HG02678 (cell line): Measurements from ENCODE around the gene RPTOR.
"Not testable (repeated sequence)": the region's sequence is repeated elsewhere in the genome, so short reads cannot be mapped to it uniquely, and the experiment has no call there.

Source experiments
- ATAC-seq: cut with Tn5 transposase; IDR thresholded peaks from one replicate; pipeline ENCODE4 v1.9.1; 2021; ENCODE audit warnings: mild to moderate bottlenecking, moderate library complexity; ENCODE audit not compliant: unreplicated experiment

The RPTOR gene

GRCh38 chr17:80614332-80615047, 69.9 kb downstream of the RPTOR start:
- no peak for ATAC-seq

GRCh38 chr17:80615376-80615775, 70.7 kb downstream of the RPTOR start:
- ATAC-seq: no peak

- ATAC-seq: no peak
Observed at GRCh38 chr17:80616705-80617104, 72.1 kb downstream of the RPTOR start.

- ATAC-seq: no peak
Observed at GRCh38 chr17:80618304-80618703, 73.7 kb downstream of the RPTOR start.

GRCh38 chr17:80619535-80620235, 75.0 kb downstream of the RPTOR start:
- ATAC-seq: no peak

GRCh38 chr17:80621335-80621996, 76.8 kb downstream of the RPTOR start:
- no peak for ATAC-seq

- no peak for ATAC-seq
Observed at GRCh38 chr17:80621997-80622357, 77.3 kb downstream of the RPTOR start.

- no peak for ATAC-seq
Observed at GRCh38 chr17:80624864-80625263, 80.2 kb downstream of the RPTOR start.

GRCh38 chr17:80625627-80626026, 81.0 kb downstream of the RPTOR start:
- no peak for ATAC-seq

DNA sequence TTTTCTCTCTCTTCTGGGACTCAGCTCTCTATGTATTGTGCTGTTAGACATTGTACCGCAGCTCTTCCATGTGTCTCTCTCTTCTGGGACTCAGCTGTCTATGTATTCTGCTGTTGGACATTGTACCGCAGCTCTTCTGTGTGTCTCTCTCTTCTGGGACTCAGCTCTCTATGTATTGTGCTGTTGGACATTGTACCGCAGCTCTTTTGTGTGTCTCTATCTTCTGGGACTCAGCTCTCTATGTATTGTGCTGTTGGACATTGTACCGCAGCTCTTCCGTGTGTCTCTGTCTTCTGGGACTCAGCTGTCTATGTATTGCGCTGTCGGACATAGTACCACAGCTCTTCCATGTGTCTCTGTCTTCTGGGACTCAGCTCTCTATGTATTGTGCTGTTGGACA, 84.2 kb downstream of the RPTOR start:
- ATAC-seq: not testable (repeated sequence)

DNA sequence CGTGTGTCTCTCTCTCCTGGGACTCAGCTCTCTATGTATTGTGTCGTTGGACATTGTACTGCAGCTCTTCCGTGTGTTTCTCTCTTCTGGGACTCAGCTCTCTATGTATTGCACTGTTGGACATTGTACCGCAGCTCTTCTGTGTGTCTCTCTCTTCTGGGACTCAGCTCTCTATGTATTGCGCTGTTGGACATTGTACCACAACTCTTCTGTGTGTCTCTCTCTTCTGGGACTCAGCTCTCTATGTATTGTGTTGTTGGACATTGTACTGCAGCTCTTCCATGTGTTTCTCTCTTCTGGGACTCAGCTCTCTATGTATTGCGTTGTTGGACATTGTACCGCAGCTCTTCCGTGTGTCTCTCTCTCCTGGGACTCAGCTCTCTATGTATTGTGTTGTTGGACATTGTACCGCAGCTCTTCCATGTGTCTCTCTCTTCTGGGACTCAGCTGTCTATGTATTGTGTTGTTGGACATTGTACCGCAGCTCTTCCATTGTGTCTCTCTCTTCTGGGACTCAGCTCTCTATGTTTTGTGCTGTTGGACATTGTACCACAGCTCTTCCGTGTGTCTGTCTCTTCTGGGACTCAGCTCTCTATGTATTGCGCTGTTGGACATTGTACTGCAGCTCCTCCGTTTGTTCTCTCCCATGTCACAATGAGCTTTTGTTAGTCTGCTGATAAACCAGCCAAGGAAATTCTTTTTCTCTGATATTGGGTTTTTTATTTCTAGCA, 84.8 kb downstream of the RPTOR start:
- ATAC-seq: no peak

DNA sequence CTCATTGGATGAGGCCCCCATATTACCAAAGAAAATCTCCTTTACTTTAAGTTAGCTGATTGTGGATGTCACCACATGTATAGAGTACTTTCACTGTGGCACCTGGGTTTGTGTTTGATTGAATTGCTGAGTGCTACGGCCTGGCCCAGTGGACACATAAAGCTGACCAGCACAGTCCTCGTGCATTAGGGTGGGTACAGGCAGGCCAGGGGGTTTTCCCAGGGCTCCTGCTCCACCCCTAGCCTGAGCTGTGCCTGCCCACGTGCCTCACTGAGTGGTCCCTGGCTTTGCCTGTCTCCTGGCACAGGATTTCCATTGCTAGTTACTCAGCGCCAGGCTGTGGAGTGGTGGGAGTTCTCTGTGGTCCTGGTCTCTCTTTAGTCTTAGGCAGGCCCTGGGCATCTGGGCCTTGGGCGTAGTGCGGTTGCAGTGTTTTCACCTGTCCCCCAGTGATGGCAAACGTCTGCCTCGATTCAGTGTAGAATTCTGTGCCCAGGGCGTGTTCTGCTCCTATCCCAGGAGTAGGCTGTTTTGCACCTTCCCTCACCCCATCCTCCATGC, 86.0 kb downstream of the RPTOR start:
- ATAC-seq: no peak

DNA sequence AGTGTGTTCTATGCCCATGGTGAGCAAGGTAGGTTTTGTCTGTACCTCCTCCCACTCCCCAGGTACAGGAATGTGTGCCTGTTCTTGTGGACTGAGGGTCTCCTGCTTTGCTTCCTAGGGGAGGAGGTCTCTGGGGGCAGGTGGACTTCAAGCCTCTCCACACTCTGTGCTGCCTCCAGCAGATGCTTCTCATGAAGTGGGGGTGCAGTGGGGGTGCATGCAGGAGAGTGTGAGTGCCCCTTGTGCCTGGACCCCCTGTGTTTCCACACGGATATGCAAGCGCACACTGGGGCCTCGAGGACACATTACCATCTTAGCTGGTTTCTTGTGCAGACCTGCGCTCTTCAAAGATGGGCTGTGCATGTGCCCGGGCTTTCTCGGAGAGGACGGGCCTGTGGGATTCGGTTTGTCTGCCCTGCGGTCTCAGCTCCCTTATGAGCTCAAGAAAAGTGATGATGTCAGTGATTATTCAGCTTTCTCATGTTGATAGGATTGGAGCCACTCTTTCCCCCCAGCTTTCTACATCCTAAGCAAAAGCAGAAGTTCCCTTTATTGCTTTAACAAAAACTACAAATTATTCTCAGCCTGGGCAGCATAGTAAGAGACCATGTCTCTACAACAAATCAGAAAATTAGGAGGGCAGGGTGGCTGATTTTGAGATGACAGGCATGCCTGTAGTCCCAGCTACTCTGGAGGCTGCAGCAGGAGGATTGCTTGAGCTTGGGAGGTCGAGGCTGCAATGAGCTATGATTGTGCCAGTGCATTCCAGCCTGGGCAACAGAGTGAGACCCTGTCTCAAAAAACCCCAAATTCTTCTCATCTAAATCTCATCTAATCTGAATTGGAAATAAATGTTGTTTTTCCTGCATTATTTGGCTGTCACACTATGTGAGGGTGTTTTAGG, 86.8 kb downstream of the RPTOR start:
- ATAC-seq: no peak

DNA sequence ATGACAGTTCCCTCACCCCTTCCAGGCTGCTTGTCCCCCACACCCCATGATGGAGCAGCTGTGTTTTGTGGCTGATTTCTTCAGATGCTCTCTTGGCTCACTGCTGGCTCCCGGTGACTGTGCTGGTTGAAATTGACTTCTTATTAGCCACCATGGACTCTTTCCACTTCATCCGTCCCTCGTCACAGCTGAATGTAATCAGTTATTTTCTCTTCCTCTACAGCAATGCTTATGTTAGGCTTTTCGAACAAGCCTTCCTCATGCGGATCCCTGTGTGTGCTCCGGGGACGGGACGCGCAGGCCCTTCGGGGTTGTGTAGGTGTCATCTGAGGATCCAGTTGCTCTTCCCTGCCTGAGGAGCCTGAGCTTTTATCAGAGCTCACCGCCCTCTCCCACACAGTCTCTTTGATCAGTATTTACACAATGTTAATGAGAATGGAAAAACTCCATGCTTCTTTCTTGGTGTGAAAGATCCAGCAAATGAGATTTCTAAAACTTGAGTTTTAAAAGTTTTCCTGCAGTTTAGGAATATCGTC, 87.5 kb downstream of the RPTOR start:
- no peak for ATAC-seq

DNA sequence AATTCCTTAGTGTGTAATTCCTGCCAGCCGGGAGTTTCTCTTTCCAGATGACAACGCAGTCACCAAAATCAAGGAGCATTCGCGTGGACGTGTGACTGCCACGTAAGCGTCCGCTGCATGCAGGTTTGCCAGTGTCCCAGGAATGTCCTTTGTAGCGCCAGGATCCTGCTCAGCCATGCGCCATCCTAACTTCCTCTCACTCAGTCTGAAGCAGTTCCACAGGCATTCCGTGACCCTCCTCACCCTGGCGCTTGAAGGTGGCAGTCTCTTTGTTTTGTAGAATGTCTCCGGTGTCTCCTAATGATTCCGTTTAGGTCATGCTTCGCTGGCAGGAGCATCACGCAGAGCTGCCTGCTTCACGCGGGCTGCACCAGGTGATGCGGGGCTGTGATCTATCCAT, 88.6 kb downstream of the RPTOR start:
- ATAC-seq: no peak

GRCh38 chr17:80633994-80634566, 89.4 kb downstream of the RPTOR start:
- ATAC-seq: no peak

GRCh38 chr17:80636361-80637018, 91.9 kb downstream of the RPTOR start:
- no peak for ATAC-seq

GRCh38 chr17:80637048-80637781, 92.6 kb downstream of the RPTOR start:
- no peak for ATAC-seq
